ENCODE measurements around the gene FAM163B. TPM values are rescaled to one million over a fixed set of nuclear protein-coding genes. Genes with fewer than 3 reads are reported as not detected.

The FAM163B gene
- total and polyA plus RNA-seq, 2 donors (not counting 3 experiments of a cell fraction or from before 2014, with no cell fraction given), result not detected

DNA sequence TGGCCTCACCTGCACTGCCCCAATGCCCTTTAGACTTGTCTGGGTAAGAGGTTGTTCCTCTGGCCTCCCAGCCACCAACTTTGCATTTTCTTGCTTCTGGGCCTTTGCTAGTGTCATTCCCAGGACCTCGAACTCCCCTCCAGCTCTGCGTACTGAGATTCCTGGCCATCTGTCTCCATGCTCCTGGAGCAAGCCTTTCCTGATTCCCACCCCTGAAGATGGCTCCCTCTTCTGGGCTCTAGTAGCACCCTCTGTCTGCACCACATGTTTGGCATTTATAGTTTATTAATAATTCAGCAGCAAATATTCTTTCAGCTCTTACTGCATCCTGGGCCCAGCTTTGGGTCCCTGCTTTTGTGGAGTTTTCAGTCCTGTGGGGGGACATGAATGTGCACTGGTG is 14.9 kb downstream of the FAM163B start:
- Histone ChIP-seq H3K27me3 (ENCODE audit: control insufficient read depth in 2 of 2, insufficient read depth in 2 of 2, low read length in 2 of 2) (no peaks in the 10 kb centered on the region), H3K27ac (ENCODE audit: insufficient read depth, low read depth, low read length) (no peak overlapping the region), H4K20me1 (replicated peaks; ENCODE audit: control insufficient read depth, extremely low read depth, insufficient read depth, low read length) (no peaks in the 10 kb centered on the region), H3K36me3 (ENCODE audit: control insufficient read depth in 2 of 2, extremely low read depth in 1 of 2, insufficient read depth in 2 of 2, low read length in 2 of 2) (no peaks in the 10 kb centered on the region), H3K9me3 (replicated peaks; ENCODE audit: control insufficient read depth, insufficient read depth, low read length) (peaks cover 1% of the 10 kb centered on the region), H3K9ac (replicated peaks; ENCODE audit: extremely low read depth, insufficient read depth, low read length) (no peak overlapping the region), H3K4me2 (ENCODE audit: insufficient read depth, low read length) (no peak overlapping the region), H2AFZ (ENCODE audit: low read depth, low read length) (no peak overlapping the region), H3K9me1 (replicated peaks; ENCODE audit: control insufficient read depth, extremely low read depth, insufficient read depth, low read length) (no peaks in the 10 kb centered on the region), H3K4me1 (ENCODE audit: control insufficient read depth, extremely low read depth, insufficient read depth, low read length) (no peaks in the 10 kb centered on the region), H3K4me3 (replicated peaks in 1 of 3; ENCODE audit: insufficient read depth in 1 of 3, low read depth in 1 of 3, low read length in 3 of 3) (no peak overlapping the region), H3K79me2 (ENCODE audit: control insufficient read depth, insufficient read depth, low read length) (no peaks in the 10 kb centered on the region)
- CTCF ChIA-PET, result no interaction called here
- DNase-seq (ENCODE audit: low read depth, low spot score) (no peak), FAIRE-seq (no peak)
- BruUV-seq (replicated peaks), result no TSS peak
- TF ChIP-seq GATA2 (IDR thresholded peaks at IDR 0.05; ENCODE audit: insufficient read depth, insufficient read length, low read depth, low read length), result no peak
- TF ChIP-seq POLR2A (IDR thresholded peaks at IDR 0.05; ENCODE audit: low read depth, low read length), result no peak
- TF ChIP-seq FOS (IDR thresholded peaks at IDR 0.05; ENCODE audit: borderline replicate concordance, insufficient read depth, low read length), result no peak
- TF ChIP-seq, protein P1, sequence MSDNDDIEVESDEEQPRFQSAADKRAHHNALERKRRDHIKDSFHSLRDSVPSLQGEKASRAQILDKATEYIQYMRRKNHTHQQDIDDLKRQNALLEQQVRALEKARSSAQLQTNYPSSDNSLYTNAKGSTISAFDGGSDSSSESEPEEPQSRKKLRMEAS (IDR thresholded peaks at IDR 0.05; ENCODE audit: insufficient read depth, insufficient read length), result no peak
- no peak for TF ChIP-seq JUN (IDR thresholded peaks at IDR 0.05; ENCODE audit: borderline replicate concordance, insufficient read depth, insufficient read length, low read depth)
- TF ChIP-seq EZH2 (IDR thresholded peaks at IDR 0.05; ENCODE audit: borderline replicate concordance, low read depth, low read length, severe bottlenecking), result no peak
- TF ChIP-seq MYC (IDR thresholded peaks at IDR 0.05; ENCODE audit: low read depth, low read length), result no peak
- TF ChIP-seq, protein P2, sequence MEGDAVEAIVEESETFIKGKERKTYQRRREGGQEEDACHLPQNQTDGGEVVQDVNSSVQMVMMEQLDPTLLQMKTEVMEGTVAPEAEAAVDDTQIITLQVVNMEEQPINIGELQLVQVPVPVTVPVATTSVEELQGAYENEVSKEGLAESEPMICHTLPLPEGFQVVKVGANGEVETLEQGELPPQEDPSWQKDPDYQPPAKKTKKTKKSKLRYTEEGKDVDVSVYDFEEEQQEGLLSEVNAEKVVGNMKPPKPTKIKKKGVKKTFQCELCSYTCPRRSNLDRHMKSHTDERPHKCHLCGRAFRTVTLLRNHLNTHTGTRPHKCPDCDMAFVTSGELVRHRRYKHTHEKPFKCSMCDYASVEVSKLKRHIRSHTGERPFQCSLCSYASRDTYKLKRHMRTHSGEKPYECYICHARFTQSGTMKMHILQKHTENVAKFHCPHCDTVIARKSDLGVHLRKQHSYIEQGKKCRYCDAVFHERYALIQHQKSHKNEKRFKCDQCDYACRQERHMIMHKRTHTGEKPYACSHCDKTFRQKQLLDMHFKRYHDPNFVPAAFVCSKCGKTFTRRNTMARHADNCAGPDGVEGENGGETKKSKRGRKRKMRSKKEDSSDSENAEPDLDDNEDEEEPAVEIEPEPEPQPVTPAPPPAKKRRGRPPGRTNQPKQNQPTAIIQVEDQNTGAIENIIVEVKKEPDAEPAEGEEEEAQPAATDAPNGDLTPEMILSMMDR (IDR thresholded peaks at IDR 0.05; ENCODE audit: extremely low read depth in 1 of 2, insufficient read depth in 1 of 2, low read depth in 1 of 2, low read length in 2 of 2), result no peak
- no peak for TF ChIP-seq POLR2AphosphoS5 (IDR thresholded peaks at IDR 0.05; ENCODE audit: insufficient read depth, low read depth, low read length)
- POLR2A ChIA-PET, result no interaction called here
- intact Hi-C loops (cut with micrococcal nuclease), result no loop called here
- dilution Hi-C loops (cut with MboI; ENCODE audit: extremely low pct_ligation_motif_present, low sequenced_read_pairs), result no loop called here

Measured in endothelial cell of umbilical vein (primary cell).